GM12801 (cell line): ENCODE measurements around the gene MYLK4.

ENCODE experiments used
- CTCF ChIP-seq: IDR thresholded peaks from one replicate; pipeline ENCODE4 v1.5.1; 2011; ENCODE audit warnings: control low read depth; ENCODE audit not compliant: insufficient read length; ENCODE audit errors: extremely low read depth

Gene MYLK4

GRCh38 chr6:2784061-2784460 lies 33.3 kb upstream of the MYLK4 start:
- no peak for TF ChIP-seq CTCF

GRCh38 chr6:2783188-2783963 lies 32.7 kb upstream of the MYLK4 start:
- TF ChIP-seq CTCF, result no peak

GRCh38 chr6:2782825-2783187 lies 32.1 kb upstream of the MYLK4 start:
- no peak for TF ChIP-seq CTCF

GRCh38 chr6:2782356-2782708 lies 31.6 kb upstream of the MYLK4 start:
- TF ChIP-seq CTCF, result no peak

GRCh38 chr6:2781685-2782355 lies 31.1 kb upstream of the MYLK4 start:
- no peak for TF ChIP-seq CTCF

GRCh38 chr6:2780102-2780737 lies 29.5 kb upstream of the MYLK4 start:
- no peak for TF ChIP-seq CTCF

- TF ChIP-seq CTCF, result no peak
Measured at GRCh38 chr6:2777249-2777648, 26.5 kb upstream of the MYLK4 start.
